ENCODE measurements around the gene DCUN1D2. TPM values are rescaled to one million over a fixed set of nuclear protein-coding genes. Genes with fewer than 3 reads are reported as not detected.

The DCUN1D2 gene
- total and polyA plus RNA-seq, 7 experiments from 2014 or later = 6.8 to 31.9 (median 23.1) TPM

DNA sequence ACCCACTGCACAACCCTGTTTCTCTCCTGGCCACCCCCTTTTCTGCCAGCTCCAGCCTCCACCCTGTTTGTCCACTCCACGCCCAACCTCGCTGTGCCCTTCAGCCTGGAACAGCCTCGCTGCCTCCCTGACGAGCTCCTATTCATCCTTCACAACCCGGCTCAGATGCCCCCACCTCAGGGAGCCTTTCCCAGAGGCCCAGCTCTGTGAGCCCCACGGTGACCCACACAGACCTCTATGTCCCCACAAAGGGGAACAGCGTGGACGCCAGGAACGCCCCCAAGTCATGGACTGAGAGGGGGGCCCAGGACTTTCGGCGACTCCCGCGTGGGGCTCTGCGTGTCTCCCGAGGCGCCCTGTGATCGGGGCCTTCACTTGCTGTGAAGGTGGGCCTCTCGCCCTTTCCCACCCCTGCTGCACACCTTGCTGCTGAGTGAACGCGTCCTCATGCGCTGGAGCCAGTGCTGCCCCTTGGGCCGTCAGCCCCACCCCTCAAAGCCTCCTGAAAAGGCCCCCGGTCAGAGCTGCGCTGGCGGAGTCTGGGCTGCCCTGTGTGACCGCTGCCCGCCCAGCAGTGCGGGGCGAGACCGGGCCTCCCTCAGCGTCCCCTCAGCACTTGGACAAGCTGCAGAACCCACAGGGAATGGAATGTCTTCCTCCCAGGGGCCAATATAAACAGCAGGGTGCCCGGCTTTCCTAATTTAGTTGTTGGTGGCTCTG, 77.2 kb downstream of the DCUN1D2 start:
- Histone ChIP-seq H3K9me3 (ENCODE audit: control insufficient read depth in 2 of 3, low read length in 3 of 3) (no peaks in the 10 kb centered on the region), H3K27ac (ENCODE audit: low read depth, low read length) (no peak overlapping the region), H3K4me1 (ENCODE audit: control insufficient read depth in 2 of 2, insufficient read depth in 2 of 2, low read length in 2 of 2) (no peaks in the 10 kb centered on the region), H3K36me3 (ENCODE audit: control insufficient read depth in 2 of 3, insufficient read depth in 3 of 3, low read length in 3 of 3) (no peaks in the 10 kb centered on the region), H3K27me3 (ENCODE audit: control insufficient read depth in 2 of 2, insufficient read depth in 2 of 2, low read length in 2 of 2) (no peaks in the 10 kb centered on the region), H3K4me3 (ENCODE audit: low read length) (no peak overlapping the region)
- H3K4me3 Mint-ChIP-seq = no peak overlapping the region
- no peak overlapping the region for H3K27ac Mint-ChIP-seq
- peaks cover 0 to 17% (median 4%) of the 10 kb centered on the region in 5 donors for H3K27me3 Mint-ChIP-seq
- DNase-seq (no peak), ATAC-seq (no peak)
- CTCF ChIA-PET = no interaction called here
- POLR2A ChIA-PET = no interaction called here
- H3K9me3 Mint-ChIP-seq = peaks cover 0 to 3% (median 0%) of the 10 kb centered on the region in 11 donors
- H3K36me3 Mint-ChIP-seq = no peaks in the 10 kb centered on the region
- intact Hi-C loops (cut with micrococcal nuclease) = no loop called here
- no peaks in the 10 kb centered on the region for H3K4me1 Mint-ChIP-seq

DNA sequence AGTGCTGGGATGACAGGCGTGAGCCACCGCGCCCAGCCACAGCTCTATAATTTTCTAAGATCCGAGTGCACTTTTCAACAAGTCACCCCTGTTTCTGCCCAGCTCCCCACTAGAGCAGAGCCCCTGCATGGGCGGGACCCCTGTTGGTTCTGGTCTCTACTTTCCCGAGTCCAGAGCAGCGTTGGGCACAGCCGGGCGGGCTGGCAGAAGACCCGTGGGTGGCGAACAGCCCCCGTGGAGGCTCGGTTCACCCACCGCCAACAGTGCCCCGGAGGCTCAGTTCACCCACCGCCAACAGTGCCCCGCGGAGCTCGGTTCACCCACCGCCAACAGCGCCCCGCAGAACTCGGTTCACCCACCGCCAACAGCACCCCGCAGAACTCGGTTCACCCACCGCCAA, 78.1 kb downstream of the DCUN1D2 start:
- H3K27ac ChIP-seq (ENCODE audit: low read depth, low read length) = no peak overlapping the region
- H3K4me3 Mint-ChIP-seq = no peak overlapping the region
- H3K27me3 Mint-ChIP-seq = peaks cover 0 to 17% (median 6%) of the 10 kb centered on the region in 5 donors
- no peaks in the 10 kb centered on the region for H3K4me1 ChIP-seq (ENCODE audit: control insufficient read depth in 2 of 2, insufficient read depth in 2 of 2, low read length in 2 of 2)
- CTCF ChIA-PET = no interaction called here
- intact Hi-C loops (cut with micrococcal nuclease) = no loop called here
- DNase-seq = no peak
- POLR2A ChIA-PET = no interaction called here
- H3K36me3 Mint-ChIP-seq = peaks cover 0 to 2% (median 0%) of the 10 kb centered on the region in 5 donors
- no peak overlapping the region for H3K27ac Mint-ChIP-seq
- H3K4me1 Mint-ChIP-seq = no peaks in the 10 kb centered on the region
- no peaks in the 10 kb centered on the region for H3K9me3 ChIP-seq (ENCODE audit: control insufficient read depth in 2 of 3, low read length in 3 of 3)
- no peak overlapping the region for H3K4me3 ChIP-seq (ENCODE audit: low read length)
- no peak for ATAC-seq
- H3K36me3 ChIP-seq (ENCODE audit: control insufficient read depth in 2 of 3, insufficient read depth in 3 of 3, low read length in 3 of 3) = no peaks in the 10 kb centered on the region
- H3K9me3 Mint-ChIP-seq = peaks cover 0 to 3% (median 0%) of the 10 kb centered on the region in 11 donors
- no peaks in the 10 kb centered on the region for H3K27me3 ChIP-seq (ENCODE audit: control insufficient read depth in 2 of 2, insufficient read depth in 2 of 2, low read length in 2 of 2)

DNA sequence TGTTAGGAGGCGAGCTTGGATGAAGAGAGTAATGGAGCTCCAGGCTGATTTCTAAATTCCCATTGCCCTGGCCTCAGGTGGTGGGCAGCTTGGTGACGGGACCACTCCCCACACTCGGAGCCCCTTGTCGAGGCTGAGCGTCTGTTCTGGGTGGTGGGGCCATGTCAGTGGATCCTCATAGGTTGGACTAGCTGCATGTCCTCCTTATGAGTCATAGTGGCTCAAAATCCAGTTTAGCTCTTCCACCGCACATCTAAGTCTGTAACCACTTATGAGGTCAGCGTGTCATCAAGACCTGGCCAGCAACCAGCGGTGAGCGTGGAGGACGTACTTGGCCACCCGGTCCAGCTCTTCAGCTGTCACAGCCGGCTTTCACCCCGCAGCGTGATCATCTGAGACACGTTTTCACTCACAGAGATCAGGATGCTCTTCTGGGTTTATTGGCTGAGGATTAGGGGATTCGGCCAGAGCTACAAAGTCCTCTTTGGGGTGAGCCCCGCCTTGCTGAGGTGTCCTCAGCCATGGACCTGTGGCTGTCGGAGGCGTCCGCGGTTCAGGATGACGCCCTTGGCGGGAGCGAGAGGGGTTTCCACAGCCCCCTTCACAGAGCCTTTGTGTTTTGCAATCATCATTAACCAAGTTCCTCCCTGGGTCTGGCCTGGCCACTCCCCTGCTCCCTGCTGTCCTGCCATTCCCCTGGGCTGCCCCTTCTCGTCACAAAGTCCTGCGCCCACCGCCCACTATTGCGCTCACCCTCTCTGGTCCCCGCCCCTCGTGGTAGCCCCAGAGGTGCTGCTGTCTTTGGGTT, 79.1 kb downstream of the DCUN1D2 start:
- no peak overlapping the region for H3K27ac ChIP-seq (ENCODE audit: low read depth, low read length)
- H3K27me3 Mint-ChIP-seq = peaks cover 0 to 14% (median 5%) of the 10 kb centered on the region in 5 donors
- peaks cover 0 to 3% (median 0%) of the 10 kb centered on the region in 11 donors for H3K9me3 Mint-ChIP-seq
- no peaks in the 10 kb centered on the region for H3K9me3 ChIP-seq (ENCODE audit: control insufficient read depth in 2 of 3, low read length in 3 of 3)
- no peak overlapping the region for H3K27ac Mint-ChIP-seq
- DNase-seq (no peak), ATAC-seq (no peak)
- H3K4me1 ChIP-seq (ENCODE audit: control insufficient read depth in 2 of 2, insufficient read depth in 2 of 2, low read length in 2 of 2) = no peaks in the 10 kb centered on the region
- H3K27me3 ChIP-seq (ENCODE audit: control insufficient read depth in 2 of 2, insufficient read depth in 2 of 2, low read length in 2 of 2) = no peaks in the 10 kb centered on the region
- H3K36me3 Mint-ChIP-seq = peaks cover 0 to 4% (median 0%) of the 10 kb centered on the region in 5 donors
- ChIA-PET CTCF (no interaction called here), POLR2A (interaction anchor here (0.5 kb wide), 1 partner anchor 30 kb away, joined by 3 read pairs; no protein-coding TSS in a partner anchor)
- no peak overlapping the region for H3K4me3 Mint-ChIP-seq
- H3K36me3 ChIP-seq (ENCODE audit: control insufficient read depth in 2 of 3, insufficient read depth in 3 of 3, low read length in 3 of 3) = no peaks in the 10 kb centered on the region
- H3K4me3 ChIP-seq (ENCODE audit: low read length) = no peak overlapping the region
- no peaks in the 10 kb centered on the region for H3K4me1 Mint-ChIP-seq
- intact Hi-C loops (cut with micrococcal nuclease) = no loop called here

DNA sequence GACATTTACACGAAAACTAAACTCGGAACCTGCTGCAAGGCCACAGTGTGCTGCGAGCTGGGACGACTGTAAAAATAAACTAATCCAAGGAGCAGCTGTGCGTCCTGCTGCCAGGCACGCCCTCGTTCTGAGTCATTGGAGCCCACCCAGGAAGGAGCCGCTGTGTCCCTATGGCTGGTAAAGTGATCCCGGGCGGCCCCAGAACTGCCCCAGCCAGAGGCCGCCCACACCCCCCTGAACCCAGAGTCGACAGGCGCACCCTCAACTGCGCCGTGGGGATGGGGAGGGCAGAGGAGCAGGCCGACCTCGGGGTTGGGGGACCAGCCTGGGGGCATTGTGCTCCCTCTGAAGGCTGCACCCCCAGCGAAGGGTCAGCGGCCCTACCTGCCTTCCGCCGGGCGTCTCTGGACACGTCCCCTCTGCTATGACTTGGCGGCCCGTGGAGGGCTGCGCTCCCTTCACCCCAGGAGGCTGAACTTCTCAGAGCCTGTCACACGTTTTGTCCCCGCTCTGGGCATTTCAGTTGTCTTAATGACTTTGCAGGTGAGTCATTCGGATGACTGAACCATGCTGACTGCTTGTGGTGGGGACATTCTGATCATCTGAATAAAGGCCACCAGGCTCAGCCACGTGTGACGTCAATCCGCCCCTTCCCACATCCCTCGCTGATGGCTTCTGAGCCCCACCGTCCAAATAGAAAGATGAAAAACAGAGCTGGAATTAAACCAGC, 79.9 kb downstream of the DCUN1D2 start:
- no peaks in the 10 kb centered on the region for H3K4me1 ChIP-seq (ENCODE audit: control insufficient read depth in 2 of 2, insufficient read depth in 2 of 2, low read length in 2 of 2)
- H3K27me3 ChIP-seq (ENCODE audit: control insufficient read depth in 2 of 2, insufficient read depth in 2 of 2, low read length in 2 of 2) = no peaks in the 10 kb centered on the region
- H3K36me3 Mint-ChIP-seq = peaks cover 0 to 4% (median 0%) of the 10 kb centered on the region in 5 donors
- peaks cover 0 to 3% (median 0%) of the 10 kb centered on the region in 11 donors for H3K9me3 Mint-ChIP-seq
- H3K27me3 Mint-ChIP-seq = peaks cover 0 to 12% (median 5%) of the 10 kb centered on the region in 5 donors
- H3K9me3 ChIP-seq (ENCODE audit: control insufficient read depth in 2 of 3, low read length in 3 of 3) = no peaks in the 10 kb centered on the region
- intact Hi-C loops (cut with micrococcal nuclease) = no loop called here
- no peak overlapping the region for H3K27ac Mint-ChIP-seq
- H3K4me3 Mint-ChIP-seq = peak overlapping the region in 1 of 10 donors; percentile 18
- no peaks in the 10 kb centered on the region for H3K36me3 ChIP-seq (ENCODE audit: control insufficient read depth in 2 of 3, insufficient read depth in 3 of 3, low read length in 3 of 3)
- ATAC-seq (no peak), DNase-seq (no peak)
- ChIA-PET POLR2A (interaction anchor here (0.5 kb wide), 1 partner anchor 29 kb away, joined by 3 read pairs; no protein-coding TSS in a partner anchor), CTCF (no interaction called here)
- H3K4me1 Mint-ChIP-seq = no peaks in the 10 kb centered on the region
- H3K4me3 ChIP-seq (ENCODE audit: low read length) = no peak overlapping the region
- H3K27ac ChIP-seq (ENCODE audit: low read depth, low read length) = no peak overlapping the region

DNA sequence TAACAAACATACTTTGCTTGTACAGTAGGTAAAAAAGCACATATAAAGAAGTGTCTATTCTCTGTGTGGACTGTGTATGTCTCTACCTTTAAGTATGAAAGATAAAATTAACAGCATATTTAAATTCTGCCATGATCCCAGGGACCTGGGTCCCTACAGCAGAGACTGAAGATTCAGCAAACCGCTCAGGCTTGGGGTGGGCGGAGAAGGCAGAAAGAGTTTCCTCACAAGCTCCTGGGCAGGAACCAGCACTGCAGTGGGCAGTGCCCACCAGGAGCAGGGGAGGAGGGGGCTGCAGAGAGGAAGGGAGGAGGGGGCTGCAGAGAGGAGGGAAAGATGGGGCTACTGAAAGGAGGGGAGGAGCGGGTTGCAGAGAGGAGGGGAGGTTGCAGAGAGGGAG, 81.9 kb downstream of the DCUN1D2 start:
- Histone ChIP-seq H3K27me3 (ENCODE audit: control insufficient read depth in 2 of 2, insufficient read depth in 2 of 2, low read length in 2 of 2) (no peaks in the 10 kb centered on the region), H3K4me1 (ENCODE audit: control insufficient read depth in 2 of 2, insufficient read depth in 2 of 2, low read length in 2 of 2) (no peaks in the 10 kb centered on the region), H3K27ac (ENCODE audit: low read depth, low read length) (no peak overlapping the region), H3K36me3 (ENCODE audit: control insufficient read depth in 2 of 3, insufficient read depth in 3 of 3, low read length in 3 of 3) (no peaks in the 10 kb centered on the region), H3K4me3 (ENCODE audit: low read length) (no peak overlapping the region), H3K9me3 (ENCODE audit: control insufficient read depth in 2 of 3, low read length in 3 of 3) (no peaks in the 10 kb centered on the region)
- intact Hi-C loops (cut with micrococcal nuclease) = no loop called here
- Mint-ChIP-seq H3K4me1 (no peaks in the 10 kb centered on the region), H3K27ac (peak overlapping the region in 1 of 9 donors; percentile 36), H3K27me3 (peaks cover 0 to 12% (median 5%) of the 10 kb centered on the region in 5 donors), H3K4me3 (no peak overlapping the region), H3K9me3 (peaks cover 0 to 3% (median 0%) of the 10 kb centered on the region in 11 donors), H3K36me3 (peaks cover 0 to 4% (median 0%) of the 10 kb centered on the region in 5 donors)
- ATAC-seq (no peak), DNase-seq (no peak)
- ChIA-PET POLR2A (no interaction called here), CTCF (no interaction called here)

DNA sequence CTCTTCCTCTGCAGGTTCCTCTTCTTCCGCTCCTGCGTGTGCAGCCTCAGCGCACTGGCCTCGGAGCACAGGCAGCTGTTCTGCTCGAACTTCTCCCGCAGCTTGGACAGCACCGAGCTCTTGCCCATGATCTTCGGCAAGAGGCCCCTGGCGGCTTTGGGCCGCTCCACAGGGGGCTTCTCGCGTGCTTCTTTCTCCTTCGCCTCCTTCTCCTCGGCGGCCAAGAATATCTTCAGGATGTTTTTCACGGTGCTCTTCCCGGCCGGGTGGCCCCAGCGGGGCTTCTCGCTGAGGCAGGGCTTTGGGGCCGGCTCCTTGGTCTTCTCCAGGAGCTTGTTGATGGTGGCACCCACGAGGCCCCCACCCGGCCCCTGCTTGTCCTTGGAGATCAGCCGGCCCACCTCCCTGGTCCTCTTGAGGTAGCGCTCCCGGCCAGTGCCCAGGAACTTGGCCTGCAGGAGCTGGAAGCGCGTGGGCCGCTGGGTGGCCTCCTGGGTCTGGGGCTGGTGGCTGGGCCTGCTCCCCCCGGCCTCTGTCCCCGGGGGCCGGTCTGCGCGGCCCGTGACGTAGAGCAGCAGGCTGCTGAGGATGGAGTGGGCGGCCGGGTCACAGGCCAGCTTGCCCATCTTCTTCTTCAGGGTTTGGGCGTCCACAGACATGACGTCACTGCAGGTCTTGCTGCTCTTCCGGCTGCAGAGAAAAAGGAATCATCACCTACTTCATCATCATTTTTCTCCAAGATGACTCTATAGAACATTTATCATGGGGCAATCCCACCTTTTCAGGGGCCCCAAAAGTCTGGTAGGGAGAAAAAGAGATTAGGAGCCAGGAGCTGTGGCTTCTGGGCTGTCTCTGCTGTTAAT, 82.7 kb downstream of the DCUN1D2 start:
- H3K4me3 Mint-ChIP-seq = no peak overlapping the region
- H3K27ac Mint-ChIP-seq = peak overlapping the region in 1 of 9 donors; percentile 36
- DNase-seq (no peak), ATAC-seq (no peak)
- H3K36me3 Mint-ChIP-seq = peaks cover 0 to 4% (median 0%) of the 10 kb centered on the region in 5 donors
- intact Hi-C loops (cut with micrococcal nuclease) = no loop called here
- no peaks in the 10 kb centered on the region for H3K27me3 ChIP-seq (ENCODE audit: control insufficient read depth in 2 of 2, insufficient read depth in 2 of 2, low read length in 2 of 2)
- ChIA-PET CTCF (no interaction called here), POLR2A (no interaction called here)
- H3K27ac ChIP-seq (ENCODE audit: low read depth, low read length) = no peak overlapping the region
- H3K36me3 ChIP-seq (ENCODE audit: control insufficient read depth in 2 of 3, insufficient read depth in 3 of 3, low read length in 3 of 3) = no peaks in the 10 kb centered on the region
- peaks cover 0 to 12% (median 5%) of the 10 kb centered on the region in 5 donors for H3K27me3 Mint-ChIP-seq
- no peaks in the 10 kb centered on the region for H3K4me1 ChIP-seq (ENCODE audit: control insufficient read depth in 2 of 2, insufficient read depth in 2 of 2, low read length in 2 of 2)
- H3K4me1 Mint-ChIP-seq = no peaks in the 10 kb centered on the region
- no peaks in the 10 kb centered on the region for H3K9me3 ChIP-seq (ENCODE audit: control insufficient read depth in 2 of 3, low read length in 3 of 3)
- H3K4me3 ChIP-seq (ENCODE audit: low read length) = no peak overlapping the region
- no peaks in the 10 kb centered on the region for H3K9me3 Mint-ChIP-seq

Measured in naive thymus-derived CD4-positive, alpha-beta T cell (primary cell).